WERI-Rb-1 (cell line): ENCODE results near the gene HERPUD2.

ENCODE experiments used
- DNase-seq: peaks from one replicate; pipeline ENCODE4 v3.0.0-alpha.2; 2020
- H3K27ac ChIP-seq: fragments of 250-450 bp; sonication (Bioruptor Pico); 2 replicates; pipeline ENCODE4 v1.5.1; 2020; ENCODE audit warnings: mild to moderate bottlenecking, moderate library complexity
- H3K27me3 ChIP-seq: fragments of 250-450 bp; sonication (Bioruptor Pico); 2 replicates; pipeline ENCODE4 v1.5.1; 2021; ENCODE audit warnings: mild to moderate bottlenecking, low read depth, moderate library complexity; ENCODE audit not compliant: insufficient read depth, severe bottlenecking
- H3K36me3 ChIP-seq: fragments of 250-450 bp; sonication (Bioruptor Pico); 2 replicates; pipeline ENCODE4 v1.5.1; 2020; ENCODE audit warnings: mild to moderate bottlenecking, moderate library complexity
- H3K4me3 ChIP-seq: 2 replicates; pipeline ENCODE4 v1.5.1; 2011; ENCODE audit warnings: low read depth, mild to moderate bottlenecking, control low read depth, low read length
- H3K9me3 ChIP-seq: fragments of 250-450 bp; sonication (Bioruptor Pico); 2 replicates; pipeline ENCODE4 v1.5.1; 2021; ENCODE audit warnings: mild to moderate bottlenecking, moderate library complexity; ENCODE audit not compliant: severe bottlenecking
- TF ChIP-seq, protein P1 (sequence below): IDR thresholded peaks from 2 replicates; pipeline ENCODE4 v1.5.1; 2011; ENCODE audit warnings: low read depth, mild to moderate bottlenecking, control low read depth, inconsistent platforms, low read length

The HERPUD2 gene

DNA sequence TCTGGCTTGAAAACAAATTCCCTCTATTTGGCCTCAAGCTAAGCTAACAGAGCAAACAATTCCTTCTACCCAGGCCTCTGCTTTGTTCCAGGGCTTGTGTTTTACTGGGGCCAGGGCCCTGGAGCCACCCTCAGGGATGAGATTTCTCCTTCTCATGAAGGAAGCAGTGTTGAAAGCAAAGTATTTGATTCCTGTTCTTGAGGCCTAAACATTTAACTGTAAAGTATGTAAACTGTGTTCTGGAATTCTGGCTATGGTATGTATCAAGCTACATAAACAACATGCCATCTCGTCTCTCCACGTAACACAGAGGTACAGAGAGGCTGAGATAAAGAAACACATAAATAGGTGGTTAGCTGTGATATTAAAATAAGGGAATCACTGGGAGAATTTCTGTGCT is 81.8 kb downstream of the HERPUD2 start:
- TF ChIP-seq, protein P1, sequence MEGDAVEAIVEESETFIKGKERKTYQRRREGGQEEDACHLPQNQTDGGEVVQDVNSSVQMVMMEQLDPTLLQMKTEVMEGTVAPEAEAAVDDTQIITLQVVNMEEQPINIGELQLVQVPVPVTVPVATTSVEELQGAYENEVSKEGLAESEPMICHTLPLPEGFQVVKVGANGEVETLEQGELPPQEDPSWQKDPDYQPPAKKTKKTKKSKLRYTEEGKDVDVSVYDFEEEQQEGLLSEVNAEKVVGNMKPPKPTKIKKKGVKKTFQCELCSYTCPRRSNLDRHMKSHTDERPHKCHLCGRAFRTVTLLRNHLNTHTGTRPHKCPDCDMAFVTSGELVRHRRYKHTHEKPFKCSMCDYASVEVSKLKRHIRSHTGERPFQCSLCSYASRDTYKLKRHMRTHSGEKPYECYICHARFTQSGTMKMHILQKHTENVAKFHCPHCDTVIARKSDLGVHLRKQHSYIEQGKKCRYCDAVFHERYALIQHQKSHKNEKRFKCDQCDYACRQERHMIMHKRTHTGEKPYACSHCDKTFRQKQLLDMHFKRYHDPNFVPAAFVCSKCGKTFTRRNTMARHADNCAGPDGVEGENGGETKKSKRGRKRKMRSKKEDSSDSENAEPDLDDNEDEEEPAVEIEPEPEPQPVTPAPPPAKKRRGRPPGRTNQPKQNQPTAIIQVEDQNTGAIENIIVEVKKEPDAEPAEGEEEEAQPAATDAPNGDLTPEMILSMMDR: no peak
- H3K36me3 ChIP-seq: no peaks in the 10 kb centered on the region
- no peaks in the 10 kb centered on the region for H3K27me3 ChIP-seq
- H3K9me3 ChIP-seq: no peaks in the 10 kb centered on the region
- no peak overlapping the region for H3K4me3 ChIP-seq
- no peak for DNase-seq
- no peak overlapping the region for H3K27ac ChIP-seq

DNA sequence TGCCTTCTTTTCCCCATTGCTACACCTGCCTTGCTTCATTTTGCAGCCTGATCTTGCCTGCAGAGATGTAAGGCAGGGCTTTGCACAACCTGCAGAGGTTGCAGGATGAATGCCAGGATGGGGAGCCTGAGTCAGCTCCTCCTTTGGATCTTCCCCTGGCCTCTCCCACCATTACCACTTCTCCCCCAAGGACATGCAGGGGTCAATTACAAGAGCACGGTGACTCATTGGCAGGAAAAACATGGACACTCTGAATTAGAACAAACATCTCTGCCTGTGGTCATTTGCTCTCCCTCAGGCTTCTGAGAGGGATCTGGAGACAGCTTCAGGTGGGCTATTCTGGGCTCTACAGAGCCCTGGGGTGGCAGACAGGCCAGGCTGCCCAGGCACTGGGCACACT is 89.2 kb downstream of the HERPUD2 start:
- TF ChIP-seq, protein P1: no peak
- Histone ChIP-seq H3K27me3 (no peaks in the 10 kb centered on the region), H3K36me3 (no peaks in the 10 kb centered on the region), H3K27ac (no peak overlapping the region), H3K9me3 (no peaks in the 10 kb centered on the region), H3K4me3 (no peak overlapping the region)
- no peak for DNase-seq

DNA sequence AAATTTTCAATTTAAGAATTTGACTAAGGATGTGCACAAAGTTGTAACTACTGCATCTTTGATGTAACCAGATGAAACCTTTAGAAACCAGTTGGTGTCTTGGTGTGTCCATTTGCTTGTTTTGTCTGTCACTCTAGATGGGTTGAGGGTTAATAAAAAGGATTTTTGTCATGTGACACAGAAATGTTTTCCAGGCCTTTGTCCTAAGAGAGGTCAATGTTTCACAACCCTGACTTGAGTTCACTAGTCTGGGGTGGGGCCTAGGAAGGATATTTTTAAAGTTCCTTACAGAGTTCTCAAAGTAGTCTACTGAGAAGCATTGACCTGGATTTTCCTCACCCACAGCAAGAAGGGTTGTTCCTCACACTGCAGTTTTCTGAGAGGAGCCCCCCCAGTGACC is 90.3 kb downstream of the HERPUD2 start:
- no peaks in the 10 kb centered on the region for H3K36me3 ChIP-seq
- H3K9me3 ChIP-seq: no peaks in the 10 kb centered on the region
- no peaks in the 10 kb centered on the region for H3K27me3 ChIP-seq
- DNase-seq: no peak
- no peak overlapping the region for H3K4me3 ChIP-seq
- H3K27ac ChIP-seq: no peak overlapping the region
- TF ChIP-seq, protein P1: no peak

DNA sequence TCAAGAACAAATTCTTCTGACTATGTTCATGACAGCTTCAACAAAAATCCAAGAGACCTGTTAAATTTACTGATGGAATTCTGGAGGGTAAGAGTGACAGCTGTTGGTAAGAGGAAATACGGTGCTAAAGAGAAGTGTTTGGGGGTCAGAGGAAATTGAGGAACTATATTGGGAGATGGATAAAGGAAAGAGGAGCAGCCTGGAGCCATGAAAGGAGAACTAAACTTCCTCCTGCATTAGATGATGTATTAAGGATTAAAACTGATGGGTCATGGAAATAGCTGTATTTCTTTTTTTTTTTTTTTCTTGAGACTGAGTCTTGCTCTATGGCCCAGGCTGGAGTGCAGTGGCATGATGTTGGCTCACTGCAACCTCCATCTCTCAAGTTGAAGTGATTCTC is 95.3 kb downstream of the HERPUD2 start:
- no peak for DNase-seq
- TF ChIP-seq, protein P1: no peak
- Histone ChIP-seq H3K27me3 (no peaks in the 10 kb centered on the region), H3K27ac (no peak overlapping the region), H3K9me3 (no peaks in the 10 kb centered on the region), H3K4me3 (no peak overlapping the region), H3K36me3 (no peaks in the 10 kb centered on the region)

DNA sequence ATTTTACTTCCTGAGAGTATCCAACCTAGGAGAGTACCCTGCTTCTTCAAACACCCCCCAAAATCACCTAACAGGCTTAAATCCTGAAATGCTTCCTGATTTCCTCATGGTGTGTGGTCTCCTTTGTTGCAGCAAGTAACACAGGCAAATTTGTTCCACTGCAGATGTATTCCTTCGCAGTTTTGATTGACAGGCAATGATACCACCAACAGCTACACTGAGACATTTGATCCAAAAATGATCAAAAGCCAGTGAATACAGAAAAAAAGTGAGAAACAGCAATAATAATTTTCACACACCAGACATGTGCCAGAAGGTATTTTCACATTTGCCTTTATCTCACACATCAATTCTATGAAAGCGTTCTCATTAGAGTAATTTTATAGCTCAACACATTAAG is 95.9 kb downstream of the HERPUD2 start:
- no peaks in the 10 kb centered on the region for H3K27me3 ChIP-seq
- no peaks in the 10 kb centered on the region for H3K36me3 ChIP-seq
- H3K27ac ChIP-seq: no peak overlapping the region
- TF ChIP-seq, protein P1: no peak
- no peaks in the 10 kb centered on the region for H3K9me3 ChIP-seq
- DNase-seq: no peak
- H3K4me3 ChIP-seq: no peak overlapping the region

DNA sequence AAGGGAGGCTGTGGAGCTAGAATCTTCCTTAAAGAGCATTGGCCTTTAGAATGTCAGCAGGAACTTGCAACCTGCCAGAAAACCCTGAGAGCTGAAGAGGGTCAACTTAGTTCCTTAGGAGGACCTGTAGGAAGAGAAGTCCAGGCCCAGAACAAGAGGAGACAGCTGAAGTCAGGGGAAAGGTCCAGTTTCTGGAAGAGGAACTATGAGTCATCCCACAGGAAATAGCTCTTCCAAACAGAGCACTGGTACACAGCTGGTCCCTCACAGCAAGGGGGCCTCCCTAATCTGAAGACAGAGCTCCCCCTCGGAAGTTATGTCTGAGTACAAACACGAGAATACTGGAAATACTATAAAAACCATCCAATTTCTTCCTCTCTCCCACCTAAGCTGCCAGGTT is 98.9 kb downstream of the HERPUD2 start:
- Histone ChIP-seq H3K27me3 (no peaks in the 10 kb centered on the region), H3K9me3 (no peaks in the 10 kb centered on the region), H3K27ac (no peak overlapping the region), H3K4me3 (no peak overlapping the region), H3K36me3 (no peaks in the 10 kb centered on the region)
- TF ChIP-seq, protein P1: no peak
- DNase-seq: no peak
